Muscle layer of duodenum (tissue), 2 donors: ENCODE data around the gene CCDC7.
"Not testable (repeated sequence)": the region's sequence is repeated elsewhere in the genome, so short reads cannot be mapped to it uniquely, and the experiment has no call there.

Experiments used
- H3K27ac ChIP-seq: one replicate; pipeline ENCODE4 v1.7.0; 2013; ENCODE audit warnings: mild to moderate bottlenecking, low read length
- H3K27me3 ChIP-seq: one replicate; pipeline ENCODE4 v1.7.0; 2013; ENCODE audit warnings: low read depth, mild to moderate bottlenecking, control low read depth, low read length
- H3K36me3 ChIP-seq, 2 donors: one replicate each; pipeline ENCODE4 v1.7.0; 2013; ENCODE audit warnings: low read length in 2 of 2, control low read depth in 1 of 2, mild to moderate bottlenecking in 1 of 2; ENCODE audit not compliant: insufficient read depth in 2 of 2, control insufficient read depth in 1 of 2
- H3K4me1 ChIP-seq, 2 donors: one replicate each; pipeline ENCODE4 v1.7.0; 2013; ENCODE audit warnings: low read length in 2 of 2, mild to moderate bottlenecking in 2 of 2, control low read depth in 1 of 2, moderate library complexity in 1 of 2; ENCODE audit not compliant: insufficient read depth in 2 of 2, control insufficient read depth in 1 of 2
- H3K4me3 ChIP-seq, 2 donors: one replicate each; pipeline ENCODE4 v1.7.0; 2013; ENCODE audit warnings: low read length in 2 of 2, low read depth in 1 of 2, mild to moderate bottlenecking in 1 of 2
- H3K9me3 ChIP-seq, 2 donors: one replicate each; pipeline ENCODE4 v1.7.0; 2013; ENCODE audit warnings: low read length in 2 of 2, control low read depth in 1 of 2, mild to moderate bottlenecking in 1 of 2; ENCODE audit not compliant: control insufficient read depth in 1 of 2
- donor health status: healthy.

The CCDC7 gene

DNA sequence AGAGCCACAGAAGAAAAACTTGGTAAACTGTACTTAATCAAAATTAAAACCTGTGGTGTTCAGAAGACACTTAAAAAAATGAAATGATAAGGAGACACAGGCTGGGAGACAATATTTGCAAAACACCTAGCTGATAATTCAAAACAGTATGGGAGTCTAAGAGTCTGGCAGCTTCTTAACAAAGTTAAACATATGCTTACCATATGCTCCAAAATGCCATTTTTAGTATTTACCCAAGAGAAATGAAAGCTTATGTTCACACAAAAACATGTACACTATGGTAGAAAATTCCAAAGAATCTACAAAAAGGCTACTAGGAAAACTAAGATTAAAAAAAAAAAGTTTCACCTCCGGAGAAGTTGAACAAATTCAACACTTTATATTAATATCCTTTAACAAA is 463.5 kb downstream of the CCDC7 start:
- Histone ChIP-seq H3K9me3 (no peaks in the 10 kb centered on the region), H3K36me3 (peaks cover 28 to 38% of the 10 kb centered on the region in 2 donors), H3K27ac (no peak overlapping the region), H3K27me3 (no peaks in the 10 kb centered on the region), H3K4me1 (no peaks in the 10 kb centered on the region), H3K4me3 (no peak overlapping the region)

DNA sequence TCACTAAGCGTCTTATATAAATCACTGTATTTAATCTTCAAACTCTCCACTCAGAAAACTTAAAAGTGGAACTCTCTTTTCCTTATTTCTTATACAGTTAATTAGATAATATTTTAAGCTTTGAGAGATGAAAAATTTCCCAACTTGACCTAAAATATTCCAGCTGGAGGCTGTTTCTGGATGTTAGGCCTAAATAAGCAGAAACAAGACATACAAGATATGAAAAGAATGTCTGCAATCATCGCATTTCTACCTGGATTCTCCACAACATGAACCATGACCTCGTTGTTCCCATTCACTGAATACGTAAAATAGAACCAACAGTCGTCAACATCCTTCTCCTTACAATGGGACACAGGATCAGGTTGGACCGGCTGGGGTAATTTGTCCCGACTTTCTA is 464.0 kb downstream of the CCDC7 start:
- H3K4me1 ChIP-seq, H3K27ac ChIP-seq, H3K27me3 ChIP-seq, H3K4me3 ChIP-seq, H3K9me3 ChIP-seq: not testable (repeated sequence)
- peaks cover 26 to 38% of the 10 kb centered on the region in 2 donors for H3K36me3 ChIP-seq

- Histone ChIP-seq H3K27ac (no peak overlapping the region), H3K36me3 (peaks cover 23 to 29% of the 10 kb centered on the region in 2 donors), H3K4me1 (no peaks in the 10 kb centered on the region), H3K27me3 (no peaks in the 10 kb centered on the region), H3K4me3 (no peak overlapping the region), H3K9me3 (no peaks in the 10 kb centered on the region)
Measured at GRCh38 chr10:32911285-32912016, 465.5 kb downstream of the CCDC7 start.

DNA sequence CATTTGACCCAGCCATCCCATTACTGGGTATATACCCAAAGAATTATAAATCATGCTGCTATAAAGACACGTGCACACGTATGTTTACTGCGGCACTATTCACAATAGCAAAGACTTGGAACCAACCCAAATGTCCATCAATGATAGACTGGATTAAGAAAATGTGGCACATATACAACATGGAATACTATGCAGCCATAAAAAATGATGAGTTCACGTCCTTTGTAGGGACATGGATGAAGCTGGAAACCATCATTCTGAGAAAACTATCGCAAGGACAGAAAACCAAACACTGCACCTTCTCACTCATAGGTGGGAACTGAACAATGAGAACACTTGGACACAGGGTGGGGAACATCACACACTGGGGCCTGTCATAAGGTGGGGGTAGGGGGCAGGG is 471.9 kb downstream of the CCDC7 start:
- not testable (repeated sequence) for H3K4me1 ChIP-seq, H3K4me3 ChIP-seq, H3K9me3 ChIP-seq, H3K27ac ChIP-seq, H3K27me3 ChIP-seq
- H3K36me3 ChIP-seq = peaks cover 31 to 33% of the 10 kb centered on the region in 2 donors

- no peaks in the 10 kb centered on the region for H3K9me3 ChIP-seq
- H3K4me1 ChIP-seq = peaks cover 0 to 19% of the 10 kb centered on the region in 2 donors
- H3K27me3 ChIP-seq = no peaks in the 10 kb centered on the region
- H3K27ac ChIP-seq = no peak overlapping the region
- peaks cover 58 to 70% of the 10 kb centered on the region in 2 donors for H3K36me3 ChIP-seq
- no peak overlapping the region for H3K4me3 ChIP-seq
Measured at GRCh38 chr10:32922170-32922569, 476.2 kb downstream of the CCDC7 start.

DNA sequence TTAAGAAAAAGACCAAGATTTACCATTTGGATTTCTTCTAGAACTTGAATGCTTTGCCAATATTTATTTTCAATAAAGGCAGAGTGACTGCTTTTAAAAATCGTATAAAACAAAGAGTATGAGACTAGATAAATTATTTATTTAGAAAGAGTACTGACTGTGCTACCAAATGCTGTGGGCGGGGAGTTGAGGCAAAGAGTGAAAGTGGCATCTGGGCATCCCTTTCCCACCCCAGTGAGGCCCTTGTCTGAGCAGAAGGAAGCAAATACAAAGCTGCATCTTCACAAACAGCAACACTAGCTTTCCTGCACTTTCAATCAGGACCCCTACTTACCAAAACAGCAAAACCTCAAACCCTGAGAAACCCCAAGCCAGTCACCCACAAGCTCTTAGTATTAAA is 477.2 kb downstream of the CCDC7 start:
- H3K4me3 ChIP-seq = no peak overlapping the region
- peaks cover 66 to 71% of the 10 kb centered on the region in 2 donors for H3K36me3 ChIP-seq
- H3K27me3 ChIP-seq = no peaks in the 10 kb centered on the region
- H3K9me3 ChIP-seq = no peaks in the 10 kb centered on the region
- peaks cover 0 to 19% of the 10 kb centered on the region in 2 donors for H3K4me1 ChIP-seq
- no peak overlapping the region for H3K27ac ChIP-seq

- Histone ChIP-seq H3K4me3 (no peak overlapping the region), H3K4me1 (peaks cover 0 to 19% of the 10 kb centered on the region in 2 donors), H3K27ac (no peak overlapping the region), H3K9me3 (no peaks in the 10 kb centered on the region), H3K27me3 (no peaks in the 10 kb centered on the region), H3K36me3 (peaks cover 64 to 73% of the 10 kb centered on the region in 2 donors)
Measured at GRCh38 chr10:32923849-32924248, 477.9 kb downstream of the CCDC7 start.
